Vagina (tissue), 2 donors: ENCODE results near the gene UBE4B. TPM values are rescaled to one million over a fixed set of nuclear protein-coding genes. Genes with fewer than 3 reads are reported as not detected.
"Not testable (repeated sequence)": the region's sequence is repeated elsewhere in the genome, so short reads cannot be mapped to it uniquely, and the experiment has no call there.

Experiments used
- DNase-seq, 2 donors: peaks; one replicate each; pipeline ENCODE4 v3.0.0-alpha.2; 2017; ENCODE audit errors: extremely low spot score in 2 of 2
- H3K27ac ChIP-seq: fragments of 200-600 bp; sonication (generic); one replicate; pipeline ENCODE4 v1.5.1; 2019
- H3K27me3 ChIP-seq: fragments of 200-600 bp; sonication (generic); one replicate; pipeline ENCODE4 v1.5.1; 2019
- H3K36me3 ChIP-seq, 2 donors: fragments of 200-600 bp; sonication (generic); one replicate each; pipeline ENCODE4 v1.5.1; 2017 to 2019
- H3K4me1 ChIP-seq: fragments of 200-600 bp; sonication (generic); one replicate; pipeline ENCODE4 v1.5.1; 2019
- H3K4me3 ChIP-seq, 2 donors: fragments of 200-600 bp; sonication (generic); 1 replicate in 1 of 2; 2 replicates in 1 of 2; pipeline ENCODE4 v1.5.1; 2016 to 2019
- H3K9me3 ChIP-seq: fragments of 200-600 bp; sonication (generic); one replicate; pipeline ENCODE4 v1.5.1; 2019
- POLR2A ChIP-seq, 2 donors: fragments of 450-650 bp; IDR thresholded peaks; one replicate each; pipeline ENCODE4 v1.6.1; 2017; ENCODE audit warnings: antibody characterized with exemption in 2 of 2, mild to moderate bottlenecking in 2 of 2, moderate library complexity in 2 of 2
- POLR2AphosphoS5 ChIP-seq, 2 donors: sonication (generic); formaldehyde crosslinking; IDR thresholded peaks; one replicate each; pipeline ENCODE4 v1.9.0; 2017; ENCODE audit warnings: antibody characterized with exemption in 2 of 2, mild to moderate bottlenecking in 2 of 2, low read depth in 1 of 2; ENCODE audit not compliant: insufficient read depth in 1 of 2
- intact Hi-C: fragments of 100-400 bp; cut with DNase I; formaldehyde crosslinking; loops from one replicate; pipeline ENCODE4 v1.15.1; 2023
- total RNA-seq: library from RNA; depleted of rRNA; stranded (reverse); fragments of >200 nt; gene quantifications from one replicate; pipeline ENCODE4 v1.2.3, GENCODE V29; 2016
- TF ChIP-seq, protein P1 (sequence below), 3 experiments: fragments of 450-650 bp in 2 of 3; fragments of 200-600 bp in 1 of 3; sonication (generic) in 1 of 3; IDR thresholded peaks; one replicate each; pipeline ENCODE4 v1.5.1; 2017 to 2019; ENCODE audit warnings: antibody characterized with exemption in 3 of 3, mild to moderate bottlenecking in 2 of 3, moderate library complexity in 2 of 3

The UBE4B gene
- total RNA-seq, 1 donor from 2014 or later = 51.1 TPM

DNA sequence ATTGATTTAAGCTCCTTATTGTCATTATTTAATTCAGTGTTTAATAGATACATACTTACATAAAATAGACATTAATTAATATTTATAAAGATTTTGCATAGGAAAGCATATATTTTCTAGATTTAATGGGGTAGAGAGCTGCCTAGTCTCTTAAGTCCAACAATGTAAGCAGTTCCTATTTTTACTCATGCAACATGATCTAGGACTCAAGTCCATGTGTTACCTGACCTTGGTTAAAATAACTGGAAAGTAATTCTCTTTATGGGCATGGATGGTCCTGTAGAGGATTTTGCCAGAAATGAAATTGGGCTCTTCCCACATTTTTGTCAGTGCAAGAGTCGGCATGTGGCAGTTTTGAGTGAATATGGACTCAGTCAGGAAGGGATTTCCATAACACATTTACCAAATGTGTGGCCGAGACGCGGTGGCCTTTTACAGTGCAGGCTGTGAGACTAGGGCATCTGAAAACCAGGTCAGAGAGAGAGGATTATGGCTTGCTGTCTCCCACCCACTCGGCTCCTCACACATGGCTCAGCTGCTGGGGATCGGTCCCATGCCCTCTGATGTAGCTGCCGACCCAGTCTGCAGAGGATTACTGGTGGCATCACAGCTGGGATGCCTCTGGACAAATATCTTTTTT lies 171.4 kb downstream of the UBE4B start:
- Histone ChIP-seq H3K4me3 (no peak overlapping the region), H3K9me3 (no peaks in the 10 kb centered on the region), H3K4me1 (peaks cover 5% of the 10 kb centered on the region), H3K36me3 (no peaks in the 10 kb centered on the region), H3K27me3 (no peaks in the 10 kb centered on the region), H3K27ac (no peak overlapping the region)
- no peak for TF ChIP-seq POLR2A (IDR thresholded peaks at IDR 0.05)
- TF ChIP-seq, protein P1, sequence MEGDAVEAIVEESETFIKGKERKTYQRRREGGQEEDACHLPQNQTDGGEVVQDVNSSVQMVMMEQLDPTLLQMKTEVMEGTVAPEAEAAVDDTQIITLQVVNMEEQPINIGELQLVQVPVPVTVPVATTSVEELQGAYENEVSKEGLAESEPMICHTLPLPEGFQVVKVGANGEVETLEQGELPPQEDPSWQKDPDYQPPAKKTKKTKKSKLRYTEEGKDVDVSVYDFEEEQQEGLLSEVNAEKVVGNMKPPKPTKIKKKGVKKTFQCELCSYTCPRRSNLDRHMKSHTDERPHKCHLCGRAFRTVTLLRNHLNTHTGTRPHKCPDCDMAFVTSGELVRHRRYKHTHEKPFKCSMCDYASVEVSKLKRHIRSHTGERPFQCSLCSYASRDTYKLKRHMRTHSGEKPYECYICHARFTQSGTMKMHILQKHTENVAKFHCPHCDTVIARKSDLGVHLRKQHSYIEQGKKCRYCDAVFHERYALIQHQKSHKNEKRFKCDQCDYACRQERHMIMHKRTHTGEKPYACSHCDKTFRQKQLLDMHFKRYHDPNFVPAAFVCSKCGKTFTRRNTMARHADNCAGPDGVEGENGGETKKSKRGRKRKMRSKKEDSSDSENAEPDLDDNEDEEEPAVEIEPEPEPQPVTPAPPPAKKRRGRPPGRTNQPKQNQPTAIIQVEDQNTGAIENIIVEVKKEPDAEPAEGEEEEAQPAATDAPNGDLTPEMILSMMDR (IDR thresholded peaks at IDR 0.05) = no peak
- TF ChIP-seq POLR2AphosphoS5 (IDR thresholded peaks at IDR 0.05; ENCODE audit: insufficient read depth in 1 of 2, low read depth in 1 of 2) = no peak
- intact Hi-C loops = no loop called here
- no peak for DNase-seq

DNA sequence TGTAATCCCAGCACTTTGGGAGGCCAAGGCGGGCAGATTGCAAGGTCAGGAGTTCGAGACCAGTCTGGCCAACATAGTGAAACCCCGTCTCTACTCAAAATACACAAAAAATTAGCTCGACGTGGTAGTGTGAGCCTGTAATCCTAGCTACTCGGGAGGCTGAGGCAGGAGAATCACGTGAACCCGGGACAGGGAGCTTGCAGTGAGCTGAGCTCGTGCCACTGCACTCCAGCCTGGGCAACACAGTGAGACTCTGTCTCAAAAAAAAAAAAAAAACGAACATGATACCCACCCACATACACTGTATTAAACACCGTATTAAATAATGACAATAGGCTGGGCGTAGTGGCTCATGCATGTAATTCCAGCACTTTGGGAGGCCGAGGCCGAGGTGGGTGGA lies 172.4 kb downstream of the UBE4B start:
- H3K4me3 ChIP-seq, DNase-seq, H3K9me3 ChIP-seq, H3K36me3 ChIP-seq, intact Hi-C loops, H3K27ac ChIP-seq, H3K27me3 ChIP-seq, H3K4me1 ChIP-seq: not testable (repeated sequence)

DNA sequence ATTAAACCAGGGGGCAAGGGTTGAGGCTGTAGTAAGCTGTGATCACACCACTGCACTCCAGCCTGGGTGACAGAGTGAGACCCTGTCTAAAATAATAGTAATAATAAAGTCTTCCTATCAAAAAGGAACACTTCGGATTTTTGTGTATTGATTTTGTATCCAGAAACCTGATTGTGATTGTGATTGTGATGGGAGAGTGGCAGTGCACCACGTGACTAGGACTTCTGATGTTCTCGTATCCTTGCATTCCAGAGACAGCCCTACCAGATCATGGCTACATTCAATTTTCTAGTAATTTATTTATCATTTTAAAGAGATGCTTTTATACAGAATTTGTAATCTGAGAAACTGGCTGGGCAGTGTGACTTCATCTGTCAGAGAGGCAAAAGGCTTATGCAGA lies 175.1 kb downstream of the UBE4B start:
- H3K4me3 ChIP-seq = no peak overlapping the region
- H3K27me3 ChIP-seq = no peaks in the 10 kb centered on the region
- peaks cover 22% of the 10 kb centered on the region for H3K4me1 ChIP-seq
- DNase-seq = no peak
- no peak overlapping the region for H3K27ac ChIP-seq
- no peaks in the 10 kb centered on the region for H3K36me3 ChIP-seq
- no peaks in the 10 kb centered on the region for H3K9me3 ChIP-seq
- TF ChIP-seq POLR2A (IDR thresholded peaks at IDR 0.05) = no peak
- TF ChIP-seq, protein P1 (IDR thresholded peaks at IDR 0.05) = no peak
- no peak for TF ChIP-seq POLR2AphosphoS5 (IDR thresholded peaks at IDR 0.05; ENCODE audit: insufficient read depth in 1 of 2, low read depth in 1 of 2)
- intact Hi-C loops = no loop called here

DNA sequence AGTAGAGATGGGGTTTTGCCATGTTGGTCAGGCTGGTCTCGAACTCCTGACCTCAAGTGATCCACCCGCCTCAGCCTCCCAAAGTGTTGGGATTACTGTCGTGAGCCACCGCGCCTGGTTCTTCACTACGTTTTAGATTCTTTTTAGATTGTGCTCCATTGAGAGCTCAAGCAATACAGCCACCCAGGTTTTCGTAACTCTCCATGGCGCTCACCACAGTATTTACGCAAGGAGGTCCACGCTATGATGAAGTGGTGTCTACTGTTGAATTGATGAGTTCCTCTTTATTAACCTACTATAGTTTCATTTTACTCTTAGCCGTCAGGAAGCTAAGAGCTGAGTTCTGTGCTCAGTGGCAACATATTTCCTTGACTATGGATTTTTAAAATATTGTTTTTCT lies 175.8 kb downstream of the UBE4B start:
- intact Hi-C loops = no loop called here
- no peaks in the 10 kb centered on the region for H3K36me3 ChIP-seq
- no peak overlapping the region for H3K4me3 ChIP-seq
- no peaks in the 10 kb centered on the region for H3K9me3 ChIP-seq
- no peak for DNase-seq
- H3K4me1 ChIP-seq = peaks cover 29% of the 10 kb centered on the region
- peak overlapping the region; percentile 99 for H3K27ac ChIP-seq
- TF ChIP-seq, protein P1 (IDR thresholded peaks at IDR 0.05) = no peak
- TF ChIP-seq POLR2A (IDR thresholded peaks at IDR 0.05) = no peak
- no peak for TF ChIP-seq POLR2AphosphoS5 (IDR thresholded peaks at IDR 0.05; ENCODE audit: insufficient read depth in 1 of 2, low read depth in 1 of 2)
- H3K27me3 ChIP-seq = no peaks in the 10 kb centered on the region

DNA sequence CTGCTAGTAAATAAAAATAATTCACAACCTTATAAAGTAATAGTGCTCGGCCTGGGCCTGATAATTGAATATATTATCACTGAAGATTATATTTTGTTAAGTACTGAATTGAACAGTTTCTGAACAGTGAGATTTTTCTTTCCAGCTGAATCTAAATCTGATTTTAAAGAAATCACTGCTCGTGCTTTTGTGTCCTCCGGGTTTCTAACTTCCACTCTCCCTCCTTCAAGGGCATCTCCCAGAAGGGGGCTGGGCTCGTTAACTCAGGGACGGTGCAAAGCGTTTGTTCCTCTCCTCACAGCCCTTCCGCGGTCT lies 176.8 kb downstream of the UBE4B start:
- H3K36me3 ChIP-seq = no peaks in the 10 kb centered on the region
- H3K4me3 ChIP-seq = peak overlapping the region; percentile 87 to 99
- H3K27ac ChIP-seq = peak overlapping the region; percentile 99
- TF ChIP-seq POLR2A (IDR thresholded peaks at IDR 0.05) (no peak), POLR2AphosphoS5 (IDR thresholded peaks at IDR 0.05; ENCODE audit: insufficient read depth in 1 of 2, low read depth in 1 of 2) (no peak)
- TF ChIP-seq, protein P1 (IDR thresholded peaks at IDR 0.05) = no peak
- peaks cover 40% of the 10 kb centered on the region for H3K4me1 ChIP-seq
- no peak for DNase-seq
- intact Hi-C loops = no loop called here
- no peaks in the 10 kb centered on the region for H3K9me3 ChIP-seq
- H3K27me3 ChIP-seq = no peaks in the 10 kb centered on the region
